ENCODE results near the gene EP400. TPM values are rescaled to one million over a fixed set of nuclear protein-coding genes. Genes with fewer than 3 reads are reported as not detected.
"Not testable (repeated sequence)": the region's sequence is repeated elsewhere in the genome, so short reads cannot be mapped to it uniquely, and the experiment has no call there.

EP400 gene
- total RNA-seq, 1 donor: 14.5 TPM

DNA sequence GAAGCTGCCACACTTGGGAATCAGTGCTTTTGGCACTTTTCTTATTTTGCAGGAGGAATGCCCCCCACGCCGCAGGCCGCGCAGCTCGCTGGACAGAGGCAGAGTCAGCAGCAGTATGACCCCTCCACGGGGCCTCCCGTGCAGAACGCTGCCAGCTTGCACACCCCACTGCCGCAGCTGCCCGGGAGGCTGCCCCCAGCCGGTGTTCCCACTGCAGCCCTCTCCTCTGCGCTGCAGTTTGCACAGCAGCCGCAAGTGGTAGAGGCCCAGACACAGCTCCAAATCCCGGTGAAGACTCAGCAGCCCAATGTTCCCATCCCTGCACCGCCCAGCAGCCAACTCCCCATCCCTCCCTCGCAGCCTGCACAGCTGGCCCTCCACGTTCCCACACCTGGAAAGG lies 32.3 kb downstream of the EP400 start:
- Histone ChIP-seq H3K4me3 (ENCODE audit: insufficient read depth, low read length) (no peak overlapping the region), H3K4me1 (ENCODE audit: insufficient read depth, low read length) (peaks cover 7% of the 10 kb centered on the region), H3K9me3 (ENCODE audit: low read depth, low read length) (no peaks in the 10 kb centered on the region), H3K36me3 (ENCODE audit: insufficient read depth, low read length) (peaks cover 51% of the 10 kb centered on the region), H3K27me3 (ENCODE audit: insufficient read depth, low read length) (no peaks in the 10 kb centered on the region), H3K79me2 (ENCODE audit: insufficient read depth, low read length) (peaks cover 40% of the 10 kb centered on the region), H4K20me1 (ENCODE audit: insufficient read depth, low read length) (peaks cover 16% of the 10 kb centered on the region), H2AFZ (ENCODE audit: low read length) (no peak overlapping the region), H3K27ac (ENCODE audit: low read depth, low read length) (no peak overlapping the region), H3K4me2 (ENCODE audit: insufficient read depth, low read length) (no peak overlapping the region)
- DNase-seq (ENCODE audit: insufficient read length, low spot score, missing footprints): no peak
- TF ChIP-seq, protein P1, sequence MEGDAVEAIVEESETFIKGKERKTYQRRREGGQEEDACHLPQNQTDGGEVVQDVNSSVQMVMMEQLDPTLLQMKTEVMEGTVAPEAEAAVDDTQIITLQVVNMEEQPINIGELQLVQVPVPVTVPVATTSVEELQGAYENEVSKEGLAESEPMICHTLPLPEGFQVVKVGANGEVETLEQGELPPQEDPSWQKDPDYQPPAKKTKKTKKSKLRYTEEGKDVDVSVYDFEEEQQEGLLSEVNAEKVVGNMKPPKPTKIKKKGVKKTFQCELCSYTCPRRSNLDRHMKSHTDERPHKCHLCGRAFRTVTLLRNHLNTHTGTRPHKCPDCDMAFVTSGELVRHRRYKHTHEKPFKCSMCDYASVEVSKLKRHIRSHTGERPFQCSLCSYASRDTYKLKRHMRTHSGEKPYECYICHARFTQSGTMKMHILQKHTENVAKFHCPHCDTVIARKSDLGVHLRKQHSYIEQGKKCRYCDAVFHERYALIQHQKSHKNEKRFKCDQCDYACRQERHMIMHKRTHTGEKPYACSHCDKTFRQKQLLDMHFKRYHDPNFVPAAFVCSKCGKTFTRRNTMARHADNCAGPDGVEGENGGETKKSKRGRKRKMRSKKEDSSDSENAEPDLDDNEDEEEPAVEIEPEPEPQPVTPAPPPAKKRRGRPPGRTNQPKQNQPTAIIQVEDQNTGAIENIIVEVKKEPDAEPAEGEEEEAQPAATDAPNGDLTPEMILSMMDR (IDR thresholded peaks at IDR 0.05; ENCODE audit: extremely low read depth, low read depth, low read length): no peak

DNA sequence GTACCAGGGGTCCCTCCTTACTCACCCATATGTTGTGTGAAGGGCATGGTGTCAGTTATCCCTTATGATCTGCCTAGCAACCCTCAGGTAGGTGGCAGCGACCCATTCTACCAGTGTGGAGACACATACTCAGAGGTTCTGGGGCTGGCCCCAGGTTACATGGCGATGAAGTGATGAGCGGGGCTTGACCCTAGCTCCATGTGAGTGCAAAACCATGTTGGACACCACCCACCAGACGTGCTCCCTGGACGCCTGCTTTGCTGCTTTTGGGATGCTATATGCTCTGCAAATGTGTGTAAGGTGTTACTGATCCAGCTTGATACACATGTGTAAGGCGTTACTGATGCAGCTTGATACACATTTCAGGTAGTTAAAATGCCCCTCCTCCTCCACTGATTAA lies 33.3 kb downstream of the EP400 start:
- H3K4me3 ChIP-seq (ENCODE audit: insufficient read depth, low read length): no peak overlapping the region
- H3K27ac ChIP-seq (ENCODE audit: low read depth, low read length): no peak overlapping the region
- DNase-seq (ENCODE audit: insufficient read length, low spot score, missing footprints): no peak
- no peaks in the 10 kb centered on the region for H3K9me3 ChIP-seq (ENCODE audit: low read depth, low read length)
- H3K36me3 ChIP-seq (ENCODE audit: insufficient read depth, low read length): peaks cover 61% of the 10 kb centered on the region
- peaks cover 7% of the 10 kb centered on the region for H3K4me1 ChIP-seq (ENCODE audit: insufficient read depth, low read length)
- peaks cover 16% of the 10 kb centered on the region for H4K20me1 ChIP-seq (ENCODE audit: insufficient read depth, low read length)
- H3K4me2 ChIP-seq (ENCODE audit: insufficient read depth, low read length): no peak overlapping the region
- no peaks in the 10 kb centered on the region for H3K27me3 ChIP-seq (ENCODE audit: insufficient read depth, low read length)
- TF ChIP-seq, protein P1 (IDR thresholded peaks at IDR 0.05; ENCODE audit: extremely low read depth, low read depth, low read length): no peak
- no peak overlapping the region for H2AFZ ChIP-seq (ENCODE audit: low read length)
- peaks cover 31% of the 10 kb centered on the region for H3K79me2 ChIP-seq (ENCODE audit: insufficient read depth, low read length)

DNA sequence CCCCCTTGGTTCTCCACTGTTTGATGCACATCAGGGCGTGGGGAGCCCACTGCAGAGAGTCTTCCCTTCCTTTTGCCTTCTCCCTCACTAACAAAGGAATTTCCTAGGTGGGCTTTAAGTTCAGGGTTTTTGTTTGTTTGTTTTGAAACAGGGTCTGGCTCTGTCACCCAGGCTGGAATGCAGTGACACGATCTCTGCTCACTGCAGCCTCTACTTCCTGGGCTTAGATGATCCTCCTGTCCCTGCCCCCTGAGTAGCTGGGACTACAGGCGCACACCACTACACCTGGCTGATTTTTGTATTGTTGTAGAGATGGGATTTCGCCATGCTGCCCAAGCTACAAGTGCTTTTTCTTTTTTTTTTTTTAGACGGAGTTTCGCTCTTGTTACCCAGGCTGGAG lies 33.8 kb downstream of the EP400 start:
- DNase-seq (ENCODE audit: insufficient read length, low spot score, missing footprints): no peak
- Histone ChIP-seq H3K27ac (ENCODE audit: low read depth, low read length) (no peak overlapping the region), H3K27me3 (ENCODE audit: insufficient read depth, low read length) (no peaks in the 10 kb centered on the region), H3K4me3 (ENCODE audit: insufficient read depth, low read length) (no peak overlapping the region), H3K36me3 (ENCODE audit: insufficient read depth, low read length) (peaks cover 66% of the 10 kb centered on the region), H3K4me2 (ENCODE audit: insufficient read depth, low read length) (no peak overlapping the region), H3K4me1 (ENCODE audit: insufficient read depth, low read length) (peaks cover 7% of the 10 kb centered on the region), H3K9me3 (ENCODE audit: low read depth, low read length) (no peaks in the 10 kb centered on the region), H3K79me2 (ENCODE audit: insufficient read depth, low read length) (peaks cover 25% of the 10 kb centered on the region), H2AFZ (ENCODE audit: low read length) (no peak overlapping the region), H4K20me1 (ENCODE audit: insufficient read depth, low read length) (peaks cover 16% of the 10 kb centered on the region)
- TF ChIP-seq, protein P1 (IDR thresholded peaks at IDR 0.05; ENCODE audit: extremely low read depth, low read depth, low read length): no peak

DNA sequence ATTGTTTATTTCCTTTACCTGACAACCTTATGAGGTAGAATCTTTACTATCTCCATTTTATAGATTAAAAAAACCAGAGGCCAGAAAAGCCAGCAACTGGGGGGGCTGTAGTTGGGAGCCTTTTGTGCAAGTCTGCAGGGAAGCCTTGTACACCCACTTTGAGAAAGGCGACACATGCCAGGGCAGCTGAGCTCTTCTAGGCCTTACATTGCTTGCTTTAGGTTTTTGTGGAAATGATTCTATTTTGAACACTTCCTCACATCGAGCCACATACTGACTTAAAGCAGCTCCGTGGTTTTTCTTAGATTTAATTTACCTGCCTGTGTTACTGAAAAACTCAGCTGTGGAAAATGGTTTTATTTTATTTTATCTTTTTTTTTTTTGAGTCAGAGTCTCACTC lies 34.6 kb downstream of the EP400 start:
- peaks cover 7% of the 10 kb centered on the region for H3K4me1 ChIP-seq (ENCODE audit: insufficient read depth, low read length)

DNA sequence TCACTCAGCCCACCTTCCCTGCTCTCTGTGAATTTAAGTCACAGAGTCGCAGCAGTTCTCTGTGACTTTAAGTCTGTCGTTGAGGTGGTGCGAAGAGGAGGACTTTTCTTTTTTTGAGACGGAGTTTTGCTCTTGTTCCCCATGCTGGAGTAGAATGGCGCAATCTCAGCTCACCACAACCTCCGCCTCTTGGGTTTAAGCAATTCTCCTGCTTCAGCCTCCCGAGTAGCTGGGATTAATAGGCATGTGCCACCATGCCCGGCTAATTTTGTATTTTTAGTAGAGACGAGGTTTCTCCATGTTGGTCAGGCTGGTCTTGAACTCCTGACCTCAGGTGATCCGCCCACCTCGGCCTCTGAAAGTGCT lies 35.8 kb downstream of the EP400 start:
- DNase-seq (ENCODE audit: insufficient read length, low spot score, missing footprints); H3K4me2 ChIP-seq (ENCODE audit: insufficient read depth, low read length); H4K20me1 ChIP-seq (ENCODE audit: insufficient read depth, low read length); H3K27me3 ChIP-seq (ENCODE audit: insufficient read depth, low read length); H2AFZ ChIP-seq (ENCODE audit: low read length); H3K9me3 ChIP-seq (ENCODE audit: low read depth, low read length); H3K4me1 ChIP-seq (ENCODE audit: insufficient read depth, low read length); H3K4me3 ChIP-seq (ENCODE audit: insufficient read depth, low read length); H3K27ac ChIP-seq (ENCODE audit: low read depth, low read length): not testable (repeated sequence)
- peaks cover 13% of the 10 kb centered on the region for H3K79me2 ChIP-seq (ENCODE audit: insufficient read depth, low read length)
- H3K36me3 ChIP-seq (ENCODE audit: insufficient read depth, low read length): peaks cover 71% of the 10 kb centered on the region

More for the DNA sequence above, 34.6 kb downstream of the EP400 start:
- Histone ChIP-seq H2AFZ (ENCODE audit: low read length) (no peak overlapping the region), H3K27me3 (ENCODE audit: insufficient read depth, low read length) (no peaks in the 10 kb centered on the region), H3K27ac (ENCODE audit: low read depth, low read length) (no peak overlapping the region), H4K20me1 (ENCODE audit: insufficient read depth, low read length) (peaks cover 16% of the 10 kb centered on the region), H3K4me2 (ENCODE audit: insufficient read depth, low read length) (no peak overlapping the region), H3K36me3 (ENCODE audit: insufficient read depth, low read length) (peaks cover 68% of the 10 kb centered on the region), H3K4me3 (ENCODE audit: insufficient read depth, low read length) (no peak overlapping the region), H3K79me2 (ENCODE audit: insufficient read depth, low read length) (peaks cover 22% of the 10 kb centered on the region), H3K9me3 (ENCODE audit: low read depth, low read length) (no peaks in the 10 kb centered on the region)
- DNase-seq (ENCODE audit: insufficient read length, low spot score, missing footprints): no peak
- TF ChIP-seq, protein P1 (IDR thresholded peaks at IDR 0.05; ENCODE audit: extremely low read depth, low read depth, low read length): no peak
